CMK (cell line): ENCODE measurements around the gene CDKN1A.
"Not testable (repeated sequence)": the region's sequence is repeated elsewhere in the genome, so short reads cannot be mapped to it uniquely, and the experiment has no call there.

Experiments
- DNase-seq: peaks from one replicate; pipeline ENCODE4 v3.0.0-alpha.2; 2010; ENCODE audit warnings: low read depth

The CDKN1A gene

DNA sequence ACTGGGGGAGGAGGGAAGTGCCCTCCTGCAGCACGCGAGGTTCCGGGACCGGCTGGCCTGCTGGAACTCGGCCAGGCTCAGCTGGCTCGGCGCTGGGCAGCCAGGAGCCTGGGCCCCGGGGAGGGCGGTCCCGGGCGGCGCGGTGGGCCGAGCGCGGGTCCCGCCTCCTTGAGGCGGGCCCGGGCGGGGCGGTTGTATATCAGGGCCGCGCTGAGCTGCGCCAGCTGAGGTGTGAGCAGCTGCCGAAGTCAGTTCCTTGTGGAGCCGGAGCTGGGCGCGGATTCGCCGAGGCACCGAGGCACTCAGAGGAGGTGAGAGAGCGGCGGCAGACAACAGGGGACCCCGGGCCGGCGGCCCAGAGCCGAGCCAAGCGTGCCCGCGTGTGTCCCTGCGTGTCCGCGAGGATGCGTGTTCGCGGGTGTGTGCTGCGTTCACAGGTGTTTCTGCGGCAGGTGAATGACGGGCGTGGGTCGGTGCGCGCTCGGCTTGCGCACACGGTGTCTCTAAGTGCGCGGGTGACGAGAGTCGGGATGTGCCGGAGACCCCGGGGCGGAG is at the start of gene CDKN1A:
CDKN1A (plus strand) TSS at position 227 of the 555 bp plus-strand sequence. CDS start 5,388 bp downstream, outside the sequence.
- peak; percentile 59 for DNase-seq

DNA sequence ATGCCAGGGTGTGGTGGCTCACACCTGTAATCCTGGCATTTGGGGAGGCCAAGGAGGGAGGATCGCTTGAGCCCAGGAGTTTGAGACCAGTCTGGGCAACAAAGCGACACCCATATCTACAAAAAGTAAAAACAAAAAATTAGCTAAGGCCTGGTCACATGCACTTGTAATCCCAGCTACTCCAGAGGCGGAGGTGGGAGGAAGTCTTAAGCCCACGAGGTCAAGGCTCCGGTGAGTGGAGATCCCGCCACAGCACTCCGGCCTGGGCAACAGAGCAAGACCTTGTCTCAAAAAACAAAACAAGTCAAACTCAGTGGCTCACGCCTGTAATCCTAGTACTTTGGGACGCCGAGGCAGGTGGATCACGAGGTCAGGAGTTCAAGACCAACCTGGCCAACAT is 48.7 kb upstream of the CDKN1A start:
- DNase-seq = no peak

- DNase-seq = no peak
Observed at GRCh38 chr6:36631326-36632011, 47.0 kb upstream of the CDKN1A start.

- DNase-seq = no peak
Observed at GRCh38 chr6:36633370-36633769, 45.1 kb upstream of the CDKN1A start.

- DNase-seq = no peak
Observed at GRCh38 chr6:36633915-36634314, 44.6 kb upstream of the CDKN1A start.

DNA sequence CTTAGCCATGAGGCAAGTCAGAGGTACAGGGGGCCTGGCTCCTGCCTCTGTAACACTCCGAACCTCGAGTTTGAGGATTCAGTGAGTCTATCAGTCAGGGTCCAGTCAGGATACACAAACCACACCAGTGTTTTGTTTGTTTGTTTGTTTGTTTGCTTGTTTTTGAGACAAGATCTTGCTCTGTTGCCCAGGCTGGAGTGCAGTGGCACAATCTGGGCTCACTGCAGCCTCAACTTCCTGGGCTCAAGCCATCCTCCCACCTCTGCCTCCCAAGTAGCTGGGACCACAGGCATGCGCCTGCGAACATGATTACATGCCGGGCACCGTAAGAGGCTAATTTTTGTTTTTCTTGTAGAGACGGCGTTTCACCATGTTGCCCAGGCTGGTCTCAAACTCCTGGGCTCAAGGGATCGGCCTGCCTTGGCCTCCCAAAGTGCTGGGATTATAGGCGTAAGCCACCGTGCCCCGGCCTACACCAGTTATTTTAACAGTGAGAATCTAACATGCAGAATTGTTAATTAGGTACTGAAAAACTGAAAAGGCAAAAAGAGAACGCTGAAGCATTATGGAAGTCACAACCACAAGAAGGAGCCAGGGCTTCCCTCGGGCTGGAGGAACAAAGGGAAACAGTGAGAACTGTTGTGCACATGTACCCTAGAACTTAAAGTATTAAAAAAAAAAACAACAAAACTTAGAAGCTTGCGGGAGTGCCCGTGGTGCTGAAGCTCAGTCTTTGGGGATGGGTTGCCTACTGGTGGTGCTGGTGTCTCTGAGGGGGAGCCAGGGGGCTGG is 44.0 kb upstream of the CDKN1A start:
- DNase-seq = no peak

DNA sequence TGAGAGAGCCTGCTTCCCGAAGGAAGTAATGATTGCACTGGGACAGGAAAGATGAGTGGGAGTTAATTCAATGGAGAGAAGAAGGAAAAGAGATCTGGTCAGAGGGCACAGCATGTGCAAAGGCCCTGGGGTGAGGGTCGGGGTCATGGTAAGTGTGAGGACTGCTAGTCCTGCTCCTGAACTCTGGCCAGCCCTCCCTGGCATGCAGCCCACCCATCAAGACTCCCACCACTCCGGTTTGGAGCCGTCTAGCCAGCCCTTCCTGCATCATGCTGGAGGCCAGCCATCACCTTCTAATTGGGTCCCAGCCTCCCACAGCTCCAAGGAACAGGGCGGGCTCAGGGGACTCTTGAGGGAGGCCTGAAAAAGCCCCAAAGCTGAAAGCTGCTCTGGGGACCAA is 42.2 kb upstream of the CDKN1A start:
- no peak for DNase-seq

- DNase-seq = no peak
Observed at GRCh38 chr6:36636687-36637418, 41.7 kb upstream of the CDKN1A start.

GRCh38 chr6:36638579-36638978 is 39.9 kb upstream of the CDKN1A start:
- DNase-seq = no peak

DNA sequence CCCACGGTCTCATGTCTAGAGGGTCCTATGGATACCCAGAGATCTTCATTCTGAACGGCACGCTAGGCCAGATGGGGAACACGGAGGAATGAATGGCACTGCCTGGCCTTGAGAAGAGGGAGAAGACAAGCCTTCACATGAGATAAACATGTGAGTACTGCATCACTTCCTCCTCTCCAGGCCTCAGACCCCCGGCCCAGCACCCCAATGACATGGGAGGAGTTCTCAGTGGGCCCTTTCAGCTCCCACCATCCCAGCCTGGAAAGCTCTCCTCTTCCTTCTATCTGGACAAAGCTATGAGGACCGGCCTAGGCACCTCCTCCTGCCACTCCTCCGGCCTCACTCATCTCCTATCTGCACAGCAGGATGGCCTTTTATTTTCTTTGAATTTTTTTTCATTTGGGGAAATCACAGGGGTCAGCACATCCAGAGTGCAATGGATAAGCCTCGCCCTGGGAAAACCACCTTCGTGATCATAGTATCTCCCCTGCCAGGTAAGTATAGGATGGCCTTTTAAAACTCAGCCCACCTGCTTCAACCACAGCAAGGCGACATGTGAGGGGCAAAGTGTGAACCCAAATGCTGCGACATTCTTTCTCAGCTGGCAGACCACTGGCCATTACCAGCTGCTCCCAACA is 39.2 kb upstream of the CDKN1A start:
- no peak for DNase-seq

GRCh38 chr6:36641543-36641942 is 37.0 kb upstream of the CDKN1A start:
- no peak for DNase-seq

GRCh38 chr6:36642913-36643817 is 35.3 kb upstream of the CDKN1A start:
- DNase-seq = no peak

GRCh38 chr6:36643977-36644376 is 34.5 kb upstream of the CDKN1A start:
- no peak for DNase-seq

DNA sequence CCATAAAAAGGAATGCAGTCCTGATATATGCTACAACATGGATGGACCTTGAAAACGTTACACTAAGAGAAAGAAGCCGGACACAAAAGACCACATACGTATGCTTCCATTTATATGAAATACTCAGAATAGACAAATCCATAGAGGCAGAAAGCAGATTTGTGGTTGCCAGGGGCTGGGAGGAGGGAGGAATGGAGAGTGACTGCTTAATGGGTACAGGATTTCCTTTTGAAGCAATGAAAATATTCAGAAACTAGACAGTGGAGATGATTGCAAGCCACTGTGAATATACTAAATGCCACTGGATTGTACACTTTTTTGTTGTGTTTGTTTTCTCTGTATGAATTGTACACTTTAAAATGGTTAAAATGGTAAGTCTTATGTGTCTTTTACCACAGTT is 29.4 kb upstream of the CDKN1A start:
- no peak for DNase-seq

DNA sequence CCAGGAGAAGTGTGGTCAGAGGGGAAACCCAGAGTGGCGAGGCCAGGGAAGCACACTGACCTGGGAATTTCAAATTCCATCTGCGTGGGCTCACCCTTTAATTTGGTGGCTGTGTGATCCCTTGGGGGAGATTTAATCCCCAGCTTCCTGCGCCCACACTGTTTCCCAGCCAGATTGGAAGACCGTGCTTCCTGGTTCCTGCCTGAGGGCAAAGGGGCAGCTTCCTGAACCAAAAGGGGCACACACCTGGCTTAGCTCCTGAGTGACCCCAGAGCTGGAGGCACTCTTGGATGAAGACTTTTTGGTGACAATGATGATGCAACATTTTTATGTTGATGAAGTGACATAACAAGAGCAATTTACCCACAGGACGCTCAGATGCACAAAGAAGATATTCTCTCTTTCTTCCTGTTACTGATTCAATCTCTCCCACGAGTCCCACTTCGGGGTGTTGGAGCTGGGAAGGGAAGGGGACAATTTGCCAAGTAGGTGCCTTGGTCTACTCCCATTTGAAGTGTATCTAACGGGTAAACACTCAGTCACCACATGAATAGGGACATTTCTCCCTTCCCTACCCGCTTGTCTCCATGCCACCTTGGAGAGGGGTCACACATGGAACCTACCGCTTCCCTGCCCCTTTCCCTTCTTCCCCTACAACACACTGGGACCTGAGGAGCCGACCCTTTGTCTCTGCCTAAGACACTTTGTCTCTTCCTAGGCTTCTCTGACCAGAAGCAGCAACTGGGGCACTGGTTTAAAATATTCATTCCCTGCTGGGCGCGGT is 28.6 kb upstream of the CDKN1A start:
- no peak for DNase-seq

GRCh38 chr6:36650848-36651478 is 27.6 kb upstream of the CDKN1A start:
- DNase-seq = no peak

GRCh38 chr6:36651659-36652379 is 26.7 kb upstream of the CDKN1A start:
- no peak for DNase-seq

GRCh38 chr6:36654469-36654868 is 24.0 kb upstream of the CDKN1A start:
- not testable (repeated sequence) for DNase-seq
